WTC11 (cell line): ENCODE results near the gene MSI1. TPM values are rescaled to one million over a fixed set of nuclear protein-coding genes. Genes with fewer than 3 reads are reported as not detected.
A peak's percentile ranks its signal among the peaks of the same experiment; 100 is the strongest.

Experiments
- ATAC-seq: fragments of 200-7000 bp; cut with Tn5 transposase; 2 replicates; pipeline ENCODE4 v1.10.0; 2021; ENCODE audit warnings: mild to moderate bottlenecking, moderate library complexity
- CTCF ChIA-PET: fragments of 300-600 bp; sonication (Branson Sonifier 250); formaldehyde crosslinking; loops from one replicate; lab custom pipeline; 2021; ENCODE audit warnings: antibody characterized with exemption; lab: Charles Lee
- POLR2A ChIA-PET: fragments of 350-600 bp; sonication (Branson Sonifier 250); formaldehyde crosslinking; loops from one replicate; lab custom pipeline; 2021; ENCODE audit warnings: antibody characterized with exemption; lab: Charles Lee
- DNase-seq: peaks from one replicate; pipeline ENCODE4 v3.0.0; 2021; ENCODE audit warnings: low spot score
- H3K27ac Mint-ChIP-seq: 2 replicates; pipeline ENCODE4 v1.8.0; 2021; ENCODE audit warnings: mixed read lengths
- H3K27me3 Mint-ChIP-seq: 2 replicates; pipeline ENCODE4 v1.8.0; 2021; ENCODE audit warnings: low read depth, mild to moderate bottlenecking, moderate library complexity, mixed read lengths
- H3K36me3 Mint-ChIP-seq: 2 replicates; pipeline ENCODE4 v1.8.0; 2021; ENCODE audit warnings: mixed read lengths
- H3K4me1 Mint-ChIP-seq: 2 replicates; pipeline ENCODE4 v1.8.0; 2022; ENCODE audit warnings: mixed read lengths
- H3K4me3 Mint-ChIP-seq: 2 replicates; pipeline ENCODE4 v1.8.0; 2021; ENCODE audit warnings: mild to moderate bottlenecking, moderate library complexity, mixed read lengths
- H3K9me3 Mint-ChIP-seq: 2 replicates; pipeline ENCODE4 v1.8.0; 2021; ENCODE audit warnings: mixed read lengths
- ATF3 ChIP-seq: sonication (generic); formaldehyde crosslinking; conservative IDR thresholded peaks from 2 replicates; pipeline ENCODE4 v1.8.1; 2022; ENCODE audit warnings: mild to moderate bottlenecking, missing genetic modification reagents
- CBFB ChIP-seq: sonication (generic); formaldehyde crosslinking; IDR thresholded peaks from 2 replicates; pipeline ENCODE4 v1.8.1; 2022; ENCODE audit warnings: mild to moderate bottlenecking, low read depth, missing genetic modification reagents
- E2F5 ChIP-seq: sonication (generic); formaldehyde crosslinking; IDR thresholded peaks from 2 replicates; pipeline ENCODE4 v1.8.1; 2022; ENCODE audit warnings: mild to moderate bottlenecking, moderate library complexity, missing genetic modification reagents
- ERG ChIP-seq: fragments of 250-450 bp; sonication (Bioruptor Pico); IDR thresholded peaks from 2 replicates; pipeline ENCODE4 v1.8.0; 2021; ENCODE audit warnings: mild to moderate bottlenecking
- GABPB1 ChIP-seq: sonication (generic); formaldehyde crosslinking; IDR thresholded peaks from 2 replicates; pipeline ENCODE4 v1.8.1; 2023; ENCODE audit warnings: mild to moderate bottlenecking, missing genetic modification reagents
- IRF2 ChIP-seq: sonication (generic); formaldehyde crosslinking; IDR thresholded peaks from 2 replicates; pipeline ENCODE4 v1.8.0; 2022; ENCODE audit warnings: low read depth, missing genetic modification reagents, borderline replicate concordance
- JUN ChIP-seq: sonication (generic); formaldehyde crosslinking; IDR thresholded peaks from 2 replicates; pipeline ENCODE4 v1.8.0; 2023; ENCODE audit warnings: mild to moderate bottlenecking, missing genetic modification reagents
- NR2C2 ChIP-seq: sonication (generic); formaldehyde crosslinking; IDR thresholded peaks from 2 replicates; pipeline ENCODE4 v1.8.0; 2022; ENCODE audit warnings: mild to moderate bottlenecking, missing genetic modification reagents
- NR3C1 ChIP-seq: sonication (generic); formaldehyde crosslinking; conservative IDR thresholded peaks from 2 replicates; pipeline ENCODE4 v1.8.1; 2023; ENCODE audit warnings: low read depth, mild to moderate bottlenecking, missing genetic modification reagents
- PRDM15 ChIP-seq: sonication (generic); formaldehyde crosslinking; IDR thresholded peaks from 2 replicates; pipeline ENCODE4 v1.8.0; 2022; ENCODE audit warnings: missing genetic modification reagents
- PRRX2 ChIP-seq: fragments of 250-450 bp; sonication (Bioruptor Pico); IDR thresholded peaks from 2 replicates; pipeline ENCODE4 v1.8.0; 2021; ENCODE audit warnings: mild to moderate bottlenecking
- SMAD4 ChIP-seq: sonication (generic); formaldehyde crosslinking; IDR thresholded peaks from 2 replicates; pipeline ENCODE4 v1.8.0; 2022; ENCODE audit warnings: mild to moderate bottlenecking, missing genetic modification reagents
- SOX15 ChIP-seq: fragments of 250-450 bp; sonication (Bioruptor Pico); IDR thresholded peaks from 2 replicates; pipeline ENCODE4 v1.9.0; 2021; ENCODE audit warnings: mild to moderate bottlenecking
- SP1 ChIP-seq: sonication (generic); formaldehyde crosslinking; conservative IDR thresholded peaks from 2 replicates; pipeline ENCODE4 v1.8.1; 2022; ENCODE audit warnings: missing genetic modification reagents
- TEAD1 ChIP-seq: sonication (generic); formaldehyde crosslinking; IDR thresholded peaks from 2 replicates; pipeline ENCODE4 v1.8.0; 2022; ENCODE audit warnings: mild to moderate bottlenecking, missing genetic modification reagents
- USF1 ChIP-seq: sonication (generic); formaldehyde crosslinking; IDR thresholded peaks from 2 replicates; pipeline ENCODE4 v1.8.0; 2022; ENCODE audit warnings: mild to moderate bottlenecking, missing genetic modification reagents
- ZNF416 ChIP-seq: fragments of 250-450 bp; sonication (Bioruptor Pico); IDR thresholded peaks from 2 replicates; pipeline ENCODE4 v1.9.0; 2021; ENCODE audit warnings: mild to moderate bottlenecking, inconsistent platforms
- ZNF423 ChIP-seq: fragments of 250-450 bp; sonication (Bioruptor Pico); IDR thresholded peaks from 2 replicates; pipeline ENCODE4 v2.1.2; 2022; ENCODE audit warnings: mild to moderate bottlenecking, moderate library complexity
- ZSCAN18 ChIP-seq: fragments of 250-450 bp; sonication (Bioruptor Pico); IDR thresholded peaks from 2 replicates; pipeline ENCODE4 v2.1.2; 2022; ENCODE audit warnings: mild to moderate bottlenecking, moderate library complexity
- total RNA-seq: library from RNA; stranded (reverse); gene quantifications from 3 replicates; pipeline ENCODE4 v1.2.3, GENCODE V29; 2021
- TF ChIP-seq, protein P1 (sequence below): sonication (generic); formaldehyde crosslinking; IDR thresholded peaks from 2 replicates; pipeline ENCODE4 v1.8.1; 2023; ENCODE audit warnings: mild to moderate bottlenecking, missing genetic modification reagents, moderate library complexity
- TF ChIP-seq, protein P2 (sequence below): sonication (generic); formaldehyde crosslinking; IDR thresholded peaks from 2 replicates; pipeline ENCODE4 v1.8.0; 2022; ENCODE audit warnings: mild to moderate bottlenecking, missing genetic modification reagents
- TF ChIP-seq, protein P3 (sequence below): sonication (generic); formaldehyde crosslinking; IDR thresholded peaks from 2 replicates; pipeline ENCODE4 v1.8.1; 2022; ENCODE audit warnings: mild to moderate bottlenecking, missing genetic modification reagents, moderate library complexity, borderline replicate concordance

Gene MSI1
- total RNA-seq, 1 experiment from 2014 or later: 71.5 TPM

- no peaks in the 10 kb centered on the region for H3K27me3 Mint-ChIP-seq
- H3K4me1 Mint-ChIP-seq: peaks cover 19% of the 10 kb centered on the region
- no peak overlapping the region for H3K4me3 Mint-ChIP-seq
- H3K27ac Mint-ChIP-seq: no peak overlapping the region
- peaks cover 4% of the 10 kb centered on the region for H3K9me3 Mint-ChIP-seq
- TF ChIP-seq CBFB (no peak), ZNF416 (CRISPR knock-in tag) (no peak), SMAD4 (no peak), E2F5 (no peak), NR2C2 (CRISPR knock-in tag) (no peak)
- TF ChIP-seq, protein P1, sequence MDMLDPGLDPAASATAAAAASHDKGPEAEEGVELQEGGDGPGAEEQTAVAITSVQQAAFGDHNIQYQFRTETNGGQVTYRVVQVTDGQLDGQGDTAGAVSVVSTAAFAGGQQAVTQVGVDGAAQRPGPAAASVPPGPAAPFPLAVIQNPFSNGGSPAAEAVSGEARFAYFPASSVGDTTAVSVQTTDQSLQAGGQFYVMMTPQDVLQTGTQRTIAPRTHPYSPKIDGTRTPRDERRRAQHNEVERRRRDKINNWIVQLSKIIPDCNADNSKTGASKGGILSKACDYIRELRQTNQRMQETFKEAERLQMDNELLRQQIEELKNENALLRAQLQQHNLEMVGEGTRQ (CRISPR knock-in tag): peak; percentile 72
- DNase-seq (no peak), ATAC-seq (no peak)
- ChIA-PET CTCF (interaction anchor here (0.7 to 1.0 kb wide), 2 partner anchors 26 kb away, joined by 3 read pairs; no protein-coding TSS in a partner anchor), POLR2A (no interaction called here)
- H3K36me3 Mint-ChIP-seq: no peaks in the 10 kb centered on the region
These were observed 35.3 kb upstream of the MSI1 start for GRCh38 chr12:120404271-120404670.

DNA sequence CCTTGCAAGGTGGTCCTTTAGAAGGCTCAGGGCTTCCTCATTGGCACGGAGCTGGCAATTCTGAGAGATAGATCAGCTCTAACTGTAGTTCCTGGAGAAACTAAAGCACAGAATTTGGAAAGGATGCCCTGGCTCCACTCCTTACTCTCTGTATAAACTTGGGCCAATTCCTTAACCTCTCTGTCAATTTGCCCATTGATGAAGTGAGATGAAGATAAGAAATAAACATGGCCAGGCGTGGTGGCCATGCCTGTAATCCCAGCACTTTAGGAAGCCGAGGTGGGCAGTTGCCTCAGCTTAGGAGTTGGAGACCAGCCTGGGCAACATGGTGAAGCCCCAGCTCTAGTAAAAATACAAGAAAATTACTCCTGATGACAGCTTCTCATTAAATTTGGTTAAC lies 34.9 kb upstream of the MSI1 start:
- POLR2A ChIA-PET: interaction anchor here (0.6 kb wide), 1 partner anchor 15 kb away, joined by 3 read pairs; no protein-coding TSS in a partner anchor
- CTCF ChIA-PET: interaction anchor here (0.7 to 2.7 kb wide), 2 partner anchors 26 to 36 kb away, joined by 3 to 24 read pairs; no protein-coding TSS in a partner anchor
- H3K9me3 Mint-ChIP-seq: peaks cover 4% of the 10 kb centered on the region
- ATAC-seq (no peak), DNase-seq (no peak)
- 0 out of 2 replicates have a peak overlapping the region, but pooled peaks have one; percentile 49 for H3K27ac Mint-ChIP-seq
- H3K4me3 Mint-ChIP-seq: no peak overlapping the region
- H3K27me3 Mint-ChIP-seq: no peaks in the 10 kb centered on the region
- H3K4me1 Mint-ChIP-seq: peaks cover 19% of the 10 kb centered on the region
- H3K36me3 Mint-ChIP-seq: no peaks in the 10 kb centered on the region
- no peak for TF ChIP-seq JUN (CRISPR knock-in tag)
- no peak for TF ChIP-seq GABPB1 (CRISPR knock-in tag)
- TF ChIP-seq, protein P2, sequence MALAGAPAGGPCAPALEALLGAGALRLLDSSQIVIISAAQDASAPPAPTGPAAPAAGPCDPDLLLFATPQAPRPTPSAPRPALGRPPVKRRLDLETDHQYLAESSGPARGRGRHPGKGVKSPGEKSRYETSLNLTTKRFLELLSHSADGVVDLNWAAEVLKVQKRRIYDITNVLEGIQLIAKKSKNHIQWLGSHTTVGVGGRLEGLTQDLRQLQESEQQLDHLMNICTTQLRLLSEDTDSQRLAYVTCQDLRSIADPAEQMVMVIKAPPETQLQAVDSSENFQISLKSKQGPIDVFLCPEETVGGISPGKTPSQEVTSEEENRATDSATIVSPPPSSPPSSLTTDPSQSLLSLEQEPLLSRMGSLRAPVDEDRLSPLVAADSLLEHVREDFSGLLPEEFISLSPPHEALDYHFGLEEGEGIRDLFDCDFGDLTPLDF (CRISPR knock-in tag): no peak
- no peak for TF ChIP-seq ATF3 (CRISPR knock-in tag)
- no peak for TF ChIP-seq SP1 (CRISPR knock-in tag)
- TF ChIP-seq NR3C1 (CRISPR knock-in tag): no peak
- TF ChIP-seq ERG: no peak
- no peak for TF ChIP-seq ZSCAN18 (CRISPR knock-in tag)
- no peak for TF ChIP-seq USF1 (CRISPR knock-in tag)
- no peak for TF ChIP-seq PRRX2 (CRISPR knock-in tag)
- TF ChIP-seq IRF2: no peak
- TF ChIP-seq ZNF423 (CRISPR knock-in tag): no peak
- no peak for TF ChIP-seq PRDM15 (CRISPR knock-in tag)
- TF ChIP-seq SOX15 (CRISPR knock-in tag): no peak
- no peak for TF ChIP-seq TEAD1
- TF ChIP-seq, protein P3, sequence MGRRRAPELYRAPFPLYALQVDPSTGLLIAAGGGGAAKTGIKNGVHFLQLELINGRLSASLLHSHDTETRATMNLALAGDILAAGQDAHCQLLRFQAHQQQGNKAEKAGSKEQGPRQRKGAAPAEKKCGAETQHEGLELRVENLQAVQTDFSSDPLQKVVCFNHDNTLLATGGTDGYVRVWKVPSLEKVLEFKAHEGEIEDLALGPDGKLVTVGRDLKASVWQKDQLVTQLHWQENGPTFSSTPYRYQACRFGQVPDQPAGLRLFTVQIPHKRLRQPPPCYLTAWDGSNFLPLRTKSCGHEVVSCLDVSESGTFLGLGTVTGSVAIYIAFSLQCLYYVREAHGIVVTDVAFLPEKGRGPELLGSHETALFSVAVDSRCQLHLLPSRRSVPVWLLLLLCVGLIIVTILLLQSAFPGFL (CRISPR knock-in tag): no peak
